Loucy (cell line): ENCODE data around the gene NOMO2.
"Not testable (repeated sequence)": the region's sequence is repeated elsewhere in the genome, so short reads cannot be mapped to it uniquely, and the experiment has no call there.

Experiments
- H2AFZ ChIP-seq: fragments of 200-600 bp; sonication (generic); 2 replicates; pipeline ENCODE4 v1.6.0; 2016; ENCODE audit warnings: antibody characterized with exemption, mild to moderate bottlenecking, low read length, moderate library complexity
- H3F3A ChIP-seq: fragments of 200-600 bp; 2 replicates; pipeline ENCODE4 v1.6.0; 2016; ENCODE audit warnings: antibody characterized with exemption, low read depth, mild to moderate bottlenecking
- H3K27me3 ChIP-seq: fragments of 200-600 bp; sonication (generic); 2 replicates; pipeline ENCODE4 v1.6.1; 2014; ENCODE audit warnings: low read length, mild to moderate bottlenecking; ENCODE audit not compliant: insufficient read depth, poor library complexity, severe bottlenecking
- H3K36me3 ChIP-seq: fragments of 200-600 bp; sonication (generic); 2 replicates; pipeline ENCODE4 v1.6.1; 2016; ENCODE audit warnings: low read length; ENCODE audit not compliant: insufficient read depth
- H3K4me1 ChIP-seq: fragments of 200-600 bp; sonication (generic); 2 replicates; pipeline ENCODE4 v1.5.1; 2014; ENCODE audit warnings: low read length, mild to moderate bottlenecking; ENCODE audit not compliant: insufficient read depth, poor library complexity, severe bottlenecking
- H3K4me2 ChIP-seq: fragments of 200-600 bp; sonication (generic); 2 replicates; pipeline ENCODE4 v1.6.0; 2014; ENCODE audit warnings: antibody characterized with exemption, low read length, low read depth, mild to moderate bottlenecking; ENCODE audit not compliant: poor library complexity, severe bottlenecking
- H3K4me3 ChIP-seq: fragments of 200-600 bp; sonication (generic); 2 replicates; pipeline ENCODE4 v1.5.1; 2014; ENCODE audit warnings: low read length, mild to moderate bottlenecking, mixed read lengths; ENCODE audit not compliant: poor library complexity, severe bottlenecking
- H3K79me2 ChIP-seq: fragments of 200-600 bp; sonication (generic); 2 replicates; pipeline ENCODE4 v1.6.1; 2014; ENCODE audit warnings: low read length; ENCODE audit not compliant: insufficient read depth
- H3K9ac ChIP-seq: fragments of 200-600 bp; sonication (generic); 2 replicates; pipeline ENCODE4 v1.6.0; 2014; ENCODE audit warnings: mild to moderate bottlenecking, low read depth, low read length, moderate library complexity; ENCODE audit not compliant: poor library complexity, severe bottlenecking
- H3K9me2 ChIP-seq: fragments of 200-600 bp; sonication (generic); replicated peaks from 2 replicates; pipeline ENCODE4 v1.6.1; 2016; ENCODE audit warnings: low read depth, low read length, mixed read lengths
- H3K9me3 ChIP-seq: fragments of 200-600 bp; sonication (generic); 2 replicates; pipeline ENCODE4 v1.6.1; 2014; ENCODE audit warnings: mild to moderate bottlenecking, antibody characterized with exemption, low read length, low read depth; ENCODE audit not compliant: insufficient read depth
- H4K20me1 ChIP-seq: fragments of 200-600 bp; sonication (generic); 2 replicates; pipeline ENCODE4 v1.6.0; 2014; ENCODE audit warnings: antibody characterized with exemption, low read length, mild to moderate bottlenecking; ENCODE audit not compliant: insufficient read depth, poor library complexity, severe bottlenecking

NOMO2 gene

DNA sequence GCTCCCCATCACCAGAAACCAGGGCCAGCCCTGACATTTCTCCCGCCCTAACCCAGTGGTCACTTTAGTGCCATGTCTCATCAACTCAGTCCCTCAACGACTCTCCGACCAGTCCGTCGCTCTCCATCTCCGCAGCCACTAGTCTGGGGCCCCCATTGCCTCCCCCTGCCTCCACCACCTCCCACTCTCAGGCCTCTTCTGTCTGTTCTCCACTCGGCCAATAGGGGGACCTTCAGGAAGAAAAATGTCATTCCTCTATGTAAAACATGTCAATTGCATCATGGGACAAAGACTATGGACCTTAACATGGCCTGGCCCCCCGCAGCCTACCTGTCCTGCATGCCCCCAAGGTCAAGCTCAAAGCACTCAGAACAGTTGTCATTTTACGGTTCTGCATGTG is 39.3 kb downstream of the NOMO2 start:
- H3K27me3 ChIP-seq, H4K20me1 ChIP-seq, H3K9ac ChIP-seq, H3F3A ChIP-seq, H3K9me2 ChIP-seq, H3K4me2 ChIP-seq, H3K79me2 ChIP-seq, H3K4me3 ChIP-seq, H3K4me1 ChIP-seq, H3K36me3 ChIP-seq, H3K9me3 ChIP-seq, H2AFZ ChIP-seq: not testable (repeated sequence)

DNA sequence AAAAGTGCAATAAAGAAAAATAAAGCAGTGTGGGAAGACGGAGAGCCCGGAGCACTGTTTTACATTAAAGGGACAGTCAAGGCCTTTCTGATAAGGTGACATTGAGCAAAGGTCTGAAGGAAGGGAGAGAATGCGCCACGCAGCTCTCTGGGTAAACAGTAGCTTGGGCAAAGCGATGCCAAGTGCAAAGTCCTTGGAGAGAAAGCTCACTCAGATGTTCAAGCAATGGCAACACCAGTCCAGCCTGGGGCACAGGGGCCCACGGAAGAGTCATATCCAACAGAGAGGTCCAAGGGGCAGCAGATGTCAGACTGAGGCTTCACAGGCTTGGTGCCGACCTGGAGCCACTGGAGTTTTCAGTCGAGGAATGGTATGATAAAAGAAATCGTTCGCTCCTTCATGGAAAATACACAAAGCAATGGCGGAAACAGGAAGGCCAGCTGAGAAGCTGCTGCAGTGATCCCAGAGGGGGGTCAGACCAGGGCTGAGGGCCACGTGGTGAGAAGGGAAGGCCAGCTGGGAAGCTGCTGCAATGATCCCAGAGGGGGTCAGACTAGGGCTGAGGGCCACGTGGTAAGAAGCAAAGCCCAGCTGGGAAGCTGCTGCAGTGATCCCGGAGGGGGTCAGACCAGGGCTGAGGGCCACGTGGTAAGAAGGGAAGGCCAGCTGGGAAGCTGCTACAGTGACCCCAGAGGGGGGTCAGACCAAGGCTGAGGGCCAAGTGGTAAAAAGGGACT is 40.3 kb downstream of the NOMO2 start:
- H3K4me2 ChIP-seq, H4K20me1 ChIP-seq, H3K79me2 ChIP-seq, H3K9me2 ChIP-seq, H2AFZ ChIP-seq, H3K36me3 ChIP-seq, H3K4me3 ChIP-seq, H3F3A ChIP-seq, H3K27me3 ChIP-seq, H3K9me3 ChIP-seq, H3K9ac ChIP-seq, H3K4me1 ChIP-seq: not testable (repeated sequence)

DNA sequence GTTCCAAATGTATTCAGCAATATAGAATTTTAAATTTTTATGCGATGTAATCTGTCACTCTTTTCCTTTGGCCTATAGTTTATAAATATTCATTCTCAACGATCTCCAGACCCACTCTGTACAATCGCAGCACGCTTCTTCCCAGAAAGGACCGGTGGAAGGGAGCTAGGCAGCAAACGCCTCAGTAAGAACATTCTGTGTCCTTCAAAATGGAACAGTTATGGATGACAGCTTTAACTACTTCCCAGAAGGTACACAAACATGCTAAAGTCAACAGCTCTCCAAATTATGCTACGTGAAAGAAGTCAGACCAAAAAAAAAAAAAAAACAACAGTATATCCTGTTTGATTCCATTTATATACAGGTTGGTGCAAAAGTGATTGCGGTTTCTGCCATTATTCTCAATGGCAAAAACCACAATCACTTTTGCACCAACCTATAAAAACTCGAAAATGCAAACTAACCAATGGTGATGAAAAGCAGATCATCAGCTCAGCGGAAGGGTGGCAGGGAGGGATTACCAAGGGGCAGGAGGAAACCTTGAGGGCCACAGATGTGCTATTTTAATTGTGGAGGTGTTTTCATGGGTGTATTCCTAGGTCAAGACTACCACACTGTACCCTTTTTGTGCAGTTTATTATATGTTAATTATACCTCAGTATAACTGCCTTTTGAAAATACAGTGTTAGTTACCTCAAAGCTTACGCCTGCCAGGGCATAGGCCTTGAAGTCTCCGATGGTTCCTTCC is 43.2 kb downstream of the NOMO2 start:
- H3K4me3 ChIP-seq, H3K27me3 ChIP-seq, H3K79me2 ChIP-seq, H3F3A ChIP-seq, H3K36me3 ChIP-seq, H3K9me2 ChIP-seq, H3K4me1 ChIP-seq, H2AFZ ChIP-seq, H3K4me2 ChIP-seq, H3K9ac ChIP-seq, H3K9me3 ChIP-seq, H4K20me1 ChIP-seq: not testable (repeated sequence)

DNA sequence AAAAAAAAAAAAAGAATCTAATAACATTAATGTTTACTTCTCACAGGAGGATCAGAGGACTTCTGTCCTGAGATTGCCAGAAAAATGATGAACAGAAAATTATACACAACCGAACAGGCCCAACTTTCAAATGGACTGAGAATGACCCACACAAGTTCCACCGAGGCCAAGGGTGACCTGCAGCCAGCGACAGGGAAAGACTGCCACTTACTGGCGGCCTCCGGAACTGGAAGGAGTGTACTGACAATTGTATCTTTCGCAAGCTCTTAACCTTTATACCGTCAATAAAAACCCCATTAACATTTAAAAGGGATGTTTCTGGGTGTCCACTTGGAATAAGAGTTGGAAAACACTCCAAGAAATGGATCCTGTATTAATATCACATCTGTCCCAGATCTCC is 63.5 kb downstream of the NOMO2 start:
- not testable (repeated sequence) for H3K4me3 ChIP-seq, H3K27me3 ChIP-seq, H3K9me3 ChIP-seq, H3K79me2 ChIP-seq, H3F3A ChIP-seq, H3K4me2 ChIP-seq, H3K36me3 ChIP-seq, H2AFZ ChIP-seq, H3K9me2 ChIP-seq, H3K4me1 ChIP-seq, H4K20me1 ChIP-seq, H3K9ac ChIP-seq

DNA sequence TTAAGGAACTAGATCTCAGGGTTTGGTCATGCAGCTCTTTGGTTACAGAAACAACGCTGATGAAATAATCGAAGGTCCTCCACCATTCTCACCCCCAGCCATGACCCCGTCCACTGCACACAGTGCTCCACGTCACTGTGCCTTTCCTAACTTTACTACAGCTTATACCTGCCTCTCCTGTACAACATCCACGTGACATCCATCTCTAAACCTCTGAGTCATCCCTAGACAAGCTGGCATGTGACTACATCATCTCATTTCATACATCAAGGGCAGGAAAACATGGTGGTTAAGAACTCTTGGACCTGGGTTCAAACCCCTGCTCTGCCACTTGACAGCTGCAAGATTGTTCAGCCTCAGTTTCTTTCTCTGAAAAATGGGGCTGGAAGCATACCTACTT is 64.9 kb downstream of the NOMO2 start:
- H3K4me3 ChIP-seq, H3K9ac ChIP-seq, H3K4me1 ChIP-seq, H3K9me3 ChIP-seq, H3K36me3 ChIP-seq, H3K4me2 ChIP-seq, H4K20me1 ChIP-seq, H3K9me2 ChIP-seq, H3K79me2 ChIP-seq, H3F3A ChIP-seq, H3K27me3 ChIP-seq, H2AFZ ChIP-seq: not testable (repeated sequence)

DNA sequence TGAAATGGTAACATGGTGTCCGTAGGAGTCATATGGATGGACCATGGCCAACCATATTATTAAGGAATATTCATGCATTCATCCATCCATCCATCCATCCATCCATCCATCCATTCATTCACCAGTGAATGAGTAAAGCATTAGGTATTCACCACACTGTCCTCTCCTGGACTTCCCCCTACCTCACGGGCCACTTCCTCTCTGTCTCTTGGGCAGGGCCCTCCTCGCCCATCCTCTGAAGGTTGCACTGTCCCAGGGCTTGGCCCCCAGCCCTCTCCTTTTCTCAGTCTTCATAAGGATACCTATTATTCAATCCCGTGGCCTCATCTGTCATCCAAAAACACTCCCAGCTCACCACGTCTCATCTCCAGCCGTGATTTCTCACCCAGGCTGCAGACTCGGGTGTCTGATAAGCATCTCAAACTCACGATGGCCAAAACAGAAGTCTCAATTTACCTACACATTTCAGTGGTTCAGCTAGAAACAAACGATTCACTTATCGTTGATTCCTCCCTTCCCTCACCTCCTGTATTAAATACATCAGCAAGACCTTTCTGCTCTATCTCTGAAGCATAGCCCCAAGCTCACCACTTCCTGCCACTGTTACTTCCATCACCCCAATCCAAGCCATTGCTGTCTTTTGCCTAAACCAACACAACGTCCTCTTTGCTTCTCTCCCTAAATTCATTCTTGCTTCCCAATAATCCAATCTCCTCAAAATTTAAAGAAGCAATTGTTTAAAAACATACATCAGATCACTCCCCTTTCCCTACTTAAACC is 69.6 kb downstream of the NOMO2 start:
- not testable (repeated sequence) for H3K79me2 ChIP-seq, H3K4me1 ChIP-seq, H3K36me3 ChIP-seq, H3K9me2 ChIP-seq, H3F3A ChIP-seq, H3K4me2 ChIP-seq, H3K9me3 ChIP-seq, H4K20me1 ChIP-seq, H2AFZ ChIP-seq, H3K4me3 ChIP-seq, H3K27me3 ChIP-seq, H3K9ac ChIP-seq

DNA sequence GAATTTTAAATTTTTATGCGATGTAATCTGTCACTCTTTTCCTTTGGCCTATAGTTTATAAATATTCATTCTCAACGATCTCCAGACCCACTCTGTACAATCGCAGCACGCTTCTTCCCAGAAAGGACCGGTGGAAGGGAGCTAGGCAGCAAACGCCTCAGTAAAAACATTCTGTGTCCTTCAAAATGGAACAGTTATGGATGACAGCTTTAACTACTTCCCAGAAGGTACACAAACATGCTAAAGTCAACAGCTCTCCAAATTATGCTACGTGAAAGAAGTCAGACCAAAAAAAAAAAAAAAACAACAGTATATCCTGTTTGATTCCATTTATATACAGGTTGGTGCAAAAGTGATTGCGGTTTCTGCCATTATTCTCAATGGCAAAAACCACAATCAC is 125.9 kb downstream of the NOMO2 start:
- H3K9me3 ChIP-seq, H3K36me3 ChIP-seq, H3F3A ChIP-seq, H2AFZ ChIP-seq, H3K4me2 ChIP-seq, H3K9me2 ChIP-seq, H3K79me2 ChIP-seq, H3K27me3 ChIP-seq, H3K9ac ChIP-seq, H3K4me1 ChIP-seq, H3K4me3 ChIP-seq, H4K20me1 ChIP-seq: not testable (repeated sequence)
